Fibroblast of the conjunctiva (primary cell): ENCODE results near the gene ANO2.
"Not testable (repeated sequence)": the region's sequence is repeated elsewhere in the genome, so short reads cannot be mapped to it uniquely, and the experiment has no call there.

Experiments
- DNase-seq: peaks from one replicate; pipeline ENCODE4 v3.0.0-alpha.2; 2010; ENCODE audit warnings: low read depth

ANO2 gene

DNA sequence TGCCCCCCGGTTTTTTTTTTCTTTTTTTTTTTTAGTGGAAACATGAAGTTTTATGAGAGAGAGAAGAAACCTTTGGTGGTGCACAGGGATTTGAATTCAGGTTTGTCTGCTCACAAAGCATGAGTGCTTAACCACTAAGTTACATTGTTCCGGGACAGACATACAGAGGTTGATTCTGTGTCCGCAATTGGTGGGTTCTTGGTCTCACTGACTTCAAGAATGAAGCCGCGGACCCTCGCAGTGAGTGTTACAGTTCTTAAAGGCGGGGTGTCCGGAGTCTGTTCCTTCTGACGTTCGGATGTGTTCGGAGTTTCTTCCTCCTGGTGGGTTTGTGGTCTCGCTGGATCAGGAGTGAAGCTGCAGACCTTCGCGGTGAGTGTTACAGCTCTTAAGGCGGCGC, 57.2 kb downstream of the ANO2 start:
- not testable (repeated sequence) for DNase-seq

GRCh38 chr12:5884866-5885265, 60.2 kb downstream of the ANO2 start:
- no peak for DNase-seq

DNA sequence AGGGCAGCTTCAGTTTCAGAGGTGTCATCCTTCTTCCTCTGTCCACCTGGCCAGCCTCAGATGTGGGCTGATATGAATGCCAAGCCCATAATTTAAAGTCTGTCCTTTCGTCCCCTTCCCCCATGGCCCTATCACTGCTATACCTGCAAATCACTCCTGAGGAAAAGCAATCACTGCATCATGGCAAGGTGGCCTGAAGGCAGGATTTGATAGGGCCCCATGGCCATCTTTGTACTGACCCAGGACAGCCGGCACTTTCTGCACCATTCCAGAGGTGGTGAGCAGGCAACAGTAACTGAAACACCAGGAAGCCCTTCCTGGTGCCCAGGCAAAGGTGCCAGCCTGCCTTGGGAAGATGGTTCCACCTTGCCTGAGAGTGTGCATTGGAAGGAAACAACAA, 60.8 kb downstream of the ANO2 start:
- DNase-seq = no peak

GRCh38 chr12:5882511-5883190, 62.4 kb downstream of the ANO2 start:
- DNase-seq = no peak

DNA sequence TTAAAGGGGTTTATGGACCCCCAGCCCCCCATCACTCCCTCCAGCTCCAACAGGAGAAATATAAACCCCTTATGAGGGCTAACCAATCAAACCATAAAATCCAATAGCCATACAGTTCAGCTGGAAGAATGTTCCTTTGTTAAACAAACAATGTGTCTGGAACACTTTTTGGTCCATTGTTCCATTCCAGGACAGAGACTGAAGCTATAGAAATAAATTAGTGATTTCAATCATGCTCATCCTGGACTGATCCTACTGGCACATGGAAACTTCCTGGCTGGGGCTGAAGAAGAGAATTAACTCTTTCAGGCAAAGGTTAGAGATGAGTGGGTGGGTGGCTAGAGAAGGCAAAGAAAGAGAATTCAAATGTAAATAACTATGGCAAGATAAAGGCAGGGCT, 63.4 kb downstream of the ANO2 start:
- DNase-seq = no peak

DNA sequence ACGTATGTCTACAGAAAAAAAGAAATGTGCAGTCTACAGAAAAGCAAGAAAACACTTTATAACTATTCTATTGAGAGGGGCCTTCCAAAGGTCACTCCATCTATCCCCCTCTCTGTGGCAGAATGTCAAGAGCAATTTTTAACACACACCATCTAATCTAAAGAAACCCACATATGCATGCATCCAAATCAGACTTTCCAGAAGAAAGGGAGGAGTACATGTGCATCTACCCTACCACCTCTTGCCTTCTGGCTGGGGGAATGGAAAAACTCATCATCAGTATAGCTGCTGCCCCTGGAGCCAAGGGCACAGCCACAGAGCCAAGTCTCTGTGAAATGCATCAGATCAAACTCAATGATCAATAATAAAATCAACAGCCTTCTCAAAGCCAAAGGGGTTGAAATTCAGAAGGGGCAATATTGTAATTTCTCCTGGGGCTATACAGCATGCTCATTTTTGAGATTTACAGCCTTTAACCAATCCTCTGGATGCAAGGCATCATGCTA, 63.9 kb downstream of the ANO2 start:
- no peak for DNase-seq

DNA sequence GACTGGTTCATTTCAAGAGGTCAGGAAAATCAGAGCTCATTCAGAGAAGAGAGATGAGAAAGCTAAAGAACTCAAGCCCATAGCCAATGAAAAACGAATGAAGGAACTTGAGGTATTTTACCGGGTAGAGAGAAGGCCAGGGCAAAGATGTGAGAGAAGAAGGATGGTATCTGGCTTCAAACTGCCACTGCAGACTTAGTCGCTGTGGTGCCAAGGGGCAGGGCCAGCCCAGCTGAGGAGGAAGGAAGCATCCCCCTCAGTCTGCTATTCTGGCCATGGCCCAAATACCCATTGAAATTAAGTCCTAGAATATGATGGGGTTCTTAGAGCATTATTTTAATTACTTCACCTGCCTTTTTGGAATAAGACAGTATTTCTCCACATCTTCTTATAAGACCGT, 69.2 kb downstream of the ANO2 start:
- no peak for DNase-seq

GRCh38 chr12:5874514-5874913, 70.5 kb downstream of the ANO2 start:
- DNase-seq = no peak

- DNase-seq = no peak
Observed at GRCh38 chr12:5873281-5873919, 71.7 kb downstream of the ANO2 start.

DNA sequence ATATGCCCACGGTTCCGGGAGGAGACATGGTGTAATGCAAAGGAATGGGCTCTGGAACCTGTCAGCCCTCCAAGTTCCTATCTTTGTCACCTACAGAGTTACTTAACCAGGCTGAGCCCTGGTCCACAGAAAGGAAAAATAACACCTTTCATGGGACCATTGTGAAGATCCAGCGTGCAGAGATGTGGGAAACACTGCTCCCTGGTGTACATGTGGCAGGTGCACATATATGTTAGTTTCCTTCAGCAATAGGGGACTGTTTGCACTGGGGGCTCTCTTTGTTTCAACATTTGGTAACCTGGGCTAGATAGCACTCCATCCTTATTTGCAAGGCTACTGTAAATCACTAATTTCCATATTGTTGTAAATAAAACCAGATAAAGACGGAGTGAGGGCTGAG, 72.3 kb downstream of the ANO2 start:
- no peak for DNase-seq

DNA sequence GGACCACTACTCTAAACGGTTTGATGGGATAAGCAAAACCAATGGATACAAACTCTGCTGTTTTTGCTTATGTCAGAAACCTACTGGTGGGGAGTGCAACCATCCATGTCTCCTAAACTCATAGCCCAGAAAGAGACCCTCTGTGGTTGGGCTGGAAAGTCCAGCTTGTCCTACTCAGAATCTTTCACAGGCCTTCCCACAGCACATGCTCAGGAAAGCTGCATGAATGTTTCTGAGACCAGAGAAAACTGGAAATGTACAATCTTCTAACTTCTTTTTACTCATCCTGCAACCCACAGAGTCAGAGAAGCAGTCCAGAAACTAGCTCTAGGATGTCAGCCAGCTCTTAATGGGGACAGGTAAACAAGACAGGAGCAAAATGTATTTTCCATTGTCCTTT, 73.3 kb downstream of the ANO2 start:
- DNase-seq = no peak

GRCh38 chr12:5870183-5870582, 74.9 kb downstream of the ANO2 start:
- no peak for DNase-seq

DNA sequence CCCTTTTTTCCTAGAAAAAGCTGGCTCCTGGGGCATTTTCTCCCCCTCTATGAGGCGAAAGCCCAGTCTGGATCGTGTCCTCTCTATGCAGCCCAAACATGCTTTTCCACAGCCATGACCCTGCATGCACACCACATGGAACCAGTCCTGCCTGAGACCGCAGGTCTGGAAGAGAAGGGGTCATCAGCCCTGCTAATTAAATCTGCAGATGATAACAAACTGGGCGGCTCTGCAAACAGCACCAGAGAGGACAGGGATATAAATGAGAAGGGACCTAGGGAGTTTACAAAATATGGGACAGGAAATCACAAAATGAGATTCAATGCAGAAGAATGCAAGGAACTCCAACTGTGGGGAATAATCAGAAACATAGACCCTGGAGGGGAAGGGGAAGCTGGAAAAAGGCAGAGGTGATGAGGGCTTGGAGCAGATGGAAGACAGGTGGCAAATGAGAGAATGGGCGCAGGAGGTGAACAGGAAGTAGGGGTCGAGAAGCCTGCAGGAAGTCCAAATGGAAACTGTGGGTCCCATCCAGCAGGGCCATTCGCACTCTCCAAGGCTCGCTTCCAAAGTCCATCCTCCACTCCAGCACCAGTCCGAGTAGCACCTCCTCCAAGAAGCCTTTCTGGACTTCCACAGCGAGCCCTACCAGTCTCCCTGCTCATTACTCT, 76.3 kb downstream of the ANO2 start:
- no peak for DNase-seq

- DNase-seq = no peak
Observed at GRCh38 chr12:5865397-5865796, 79.7 kb downstream of the ANO2 start.

DNA sequence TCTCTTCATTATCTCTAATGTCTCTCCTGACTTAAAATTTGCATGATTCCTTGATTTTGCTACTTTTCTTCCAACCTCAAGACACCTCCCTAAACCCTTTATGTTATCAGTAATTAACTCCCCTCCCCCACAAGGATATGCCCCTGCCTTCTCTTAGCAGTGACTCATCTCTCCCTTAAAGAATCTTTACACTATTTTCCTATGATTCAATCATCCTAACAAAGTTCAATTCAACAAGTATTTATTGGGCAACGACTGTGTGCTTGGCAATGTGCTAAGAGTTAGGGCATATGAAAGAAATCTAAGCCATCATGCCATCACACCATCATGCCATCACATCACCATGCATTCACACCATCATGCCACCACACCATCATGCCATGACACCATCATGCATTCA, 80.1 kb downstream of the ANO2 start:
- no peak for DNase-seq

- no peak for DNase-seq
Observed at GRCh38 chr12:5864301-5864700, 80.8 kb downstream of the ANO2 start.

DNA sequence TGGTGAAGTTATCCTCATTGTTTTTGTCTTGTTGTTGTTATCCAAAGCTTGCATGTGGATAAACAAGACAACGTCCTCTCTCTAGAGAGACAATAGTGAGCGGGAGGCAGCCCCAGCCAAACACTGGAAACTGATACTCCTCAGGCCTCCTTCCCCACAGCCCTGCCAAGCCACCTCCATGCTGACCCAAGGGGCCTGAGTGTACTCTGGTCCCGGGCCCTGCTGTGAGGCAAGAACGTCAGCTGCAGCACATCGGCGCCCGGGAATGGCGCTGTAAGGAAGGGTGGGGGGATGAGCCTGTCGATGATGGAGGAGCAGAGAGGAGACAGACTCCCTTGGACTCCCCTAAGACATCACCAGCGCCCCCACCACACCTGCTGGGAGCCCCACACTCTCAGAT, 83.6 kb downstream of the ANO2 start:
- no peak for DNase-seq

DNA sequence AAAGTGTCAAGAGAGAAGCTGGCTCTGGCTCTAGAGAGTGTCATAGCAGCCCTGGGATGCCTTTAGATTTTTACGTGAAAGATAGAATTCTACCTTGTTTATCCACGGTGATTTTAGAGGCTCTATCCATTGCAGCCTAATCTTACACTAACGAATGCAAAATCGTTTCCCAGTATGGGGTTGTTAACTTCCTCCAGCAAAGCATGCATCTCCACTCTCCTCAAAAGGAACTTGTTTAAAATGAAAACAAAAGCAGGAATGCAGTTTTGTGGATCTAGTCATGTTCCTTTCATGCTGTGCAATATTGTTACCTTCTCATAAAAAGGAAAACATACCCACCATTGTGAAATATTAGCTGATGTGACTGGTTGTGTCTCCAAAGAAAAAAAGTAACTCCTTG, 88.4 kb downstream of the ANO2 start:
- no peak for DNase-seq

DNA sequence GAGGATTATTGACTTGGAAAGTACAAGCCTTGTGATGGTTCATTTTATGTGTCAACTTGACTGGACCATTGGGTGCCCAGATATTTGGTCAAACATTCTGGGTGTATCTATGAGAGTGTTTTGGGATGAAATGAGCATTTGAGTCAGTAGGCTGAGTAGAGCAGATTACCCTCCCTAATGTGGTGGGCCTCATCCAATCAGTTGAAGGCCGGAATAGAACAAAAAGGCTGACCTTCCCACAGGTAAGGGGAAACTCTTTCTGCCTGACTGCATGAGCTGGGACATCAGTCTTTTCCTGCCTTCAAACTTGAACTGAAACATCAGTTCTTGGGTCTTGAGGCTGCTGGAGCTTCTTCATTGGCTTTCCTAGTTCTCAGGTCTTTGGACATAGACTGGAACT, 98.1 kb downstream of the ANO2 start:
- no peak for DNase-seq

- no peak for DNase-seq
Observed at GRCh38 chr12:5840944-5841343, 104.1 kb downstream of the ANO2 start.

- DNase-seq = no peak
Observed at GRCh38 chr12:5830111-5830510, 114.9 kb downstream of the ANO2 start.

GRCh38 chr12:5827591-5827990, 117.5 kb downstream of the ANO2 start:
- no peak for DNase-seq

GRCh38 chr12:5825761-5826160, 119.3 kb downstream of the ANO2 start:
- DNase-seq = not testable (repeated sequence)
